ENCODE measurements around the gene PRKCQ.

PRKCQ gene

DNA sequence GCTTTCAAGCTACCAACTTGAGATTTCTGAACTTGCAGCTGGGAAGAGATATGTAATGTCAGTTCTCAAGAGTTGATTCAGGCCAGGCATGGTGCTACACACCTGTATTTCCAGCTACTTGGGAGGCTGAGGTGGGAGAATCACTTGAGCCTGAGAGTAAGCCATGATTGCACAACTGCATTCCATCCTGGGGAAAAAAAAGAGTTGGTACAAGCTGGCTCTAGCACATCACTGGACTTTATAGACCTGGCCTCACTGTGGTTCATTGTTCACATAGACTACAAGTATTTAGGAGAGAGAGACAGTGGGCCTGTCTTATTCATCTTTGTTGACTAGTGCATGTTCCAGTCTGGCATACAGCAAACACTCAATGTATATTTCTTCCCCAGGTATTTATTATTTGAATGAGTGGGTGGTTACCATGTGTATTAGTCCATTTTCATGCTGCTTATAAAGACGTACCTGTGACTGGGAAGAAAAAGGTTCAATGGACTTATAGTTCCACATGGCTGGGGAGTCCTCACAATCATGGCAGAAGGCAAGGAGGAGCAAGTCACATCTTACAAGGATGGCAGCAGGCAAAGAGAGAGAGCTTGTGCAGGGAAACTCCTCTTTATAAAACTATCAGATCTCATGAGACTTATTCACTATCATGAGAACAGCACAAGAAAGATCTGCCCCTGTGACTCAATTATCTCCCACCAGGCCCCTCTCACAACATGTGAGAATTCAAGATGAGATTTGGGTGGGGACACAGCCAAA lies 200.9 kb downstream of the PRKCQ start:
- H3K27me3 Mint-ChIP-seq (ENCODE audit: low read depth) = no peaks in the 10 kb centered on the region
- no peak overlapping the region for H3K4me3 Mint-ChIP-seq
- H3K9me3 Mint-ChIP-seq = peaks cover 56% of the 10 kb centered on the region
- peaks cover 19% of the 10 kb centered on the region for H3K4me1 Mint-ChIP-seq
- peaks cover 27% of the 10 kb centered on the region for H3K36me3 Mint-ChIP-seq (ENCODE audit: low read depth)
- H3K27ac Mint-ChIP-seq = no peak overlapping the region
- TF ChIP-seq, protein P1, sequence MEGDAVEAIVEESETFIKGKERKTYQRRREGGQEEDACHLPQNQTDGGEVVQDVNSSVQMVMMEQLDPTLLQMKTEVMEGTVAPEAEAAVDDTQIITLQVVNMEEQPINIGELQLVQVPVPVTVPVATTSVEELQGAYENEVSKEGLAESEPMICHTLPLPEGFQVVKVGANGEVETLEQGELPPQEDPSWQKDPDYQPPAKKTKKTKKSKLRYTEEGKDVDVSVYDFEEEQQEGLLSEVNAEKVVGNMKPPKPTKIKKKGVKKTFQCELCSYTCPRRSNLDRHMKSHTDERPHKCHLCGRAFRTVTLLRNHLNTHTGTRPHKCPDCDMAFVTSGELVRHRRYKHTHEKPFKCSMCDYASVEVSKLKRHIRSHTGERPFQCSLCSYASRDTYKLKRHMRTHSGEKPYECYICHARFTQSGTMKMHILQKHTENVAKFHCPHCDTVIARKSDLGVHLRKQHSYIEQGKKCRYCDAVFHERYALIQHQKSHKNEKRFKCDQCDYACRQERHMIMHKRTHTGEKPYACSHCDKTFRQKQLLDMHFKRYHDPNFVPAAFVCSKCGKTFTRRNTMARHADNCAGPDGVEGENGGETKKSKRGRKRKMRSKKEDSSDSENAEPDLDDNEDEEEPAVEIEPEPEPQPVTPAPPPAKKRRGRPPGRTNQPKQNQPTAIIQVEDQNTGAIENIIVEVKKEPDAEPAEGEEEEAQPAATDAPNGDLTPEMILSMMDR (IDR thresholded peaks at IDR 0.05; ENCODE audit: unreplicated experiment in 3 of 3) = no peak
